Activated CD4-positive, alpha-beta T cell treated with anti-CD3 and anti-CD28 coated beads, Interleukin-2, amount 10 ng/mL, durations not matched to agents 24 days and 14 days (primary cell): ENCODE results near the gene RTN1. TPM values are rescaled to one million over a fixed set of nuclear protein-coding genes. Genes with fewer than 3 reads are reported as not detected.

Experiments used
- DNase-seq: peaks from one replicate; pipeline ENCODE4 v3.0.0; 2022
- H3K27ac Mint-ChIP-seq: one replicate; pipeline ENCODE4 v1.8.0; 2022; ENCODE audit warnings: mild to moderate bottlenecking, mixed read lengths
- H3K27me3 Mint-ChIP-seq: one replicate; pipeline ENCODE4 v1.8.0; 2022; ENCODE audit warnings: mixed read lengths
- H3K36me3 Mint-ChIP-seq: one replicate; pipeline ENCODE4 v1.8.0; 2022; ENCODE audit warnings: low read depth, mild to moderate bottlenecking, mixed read lengths
- H3K4me1 Mint-ChIP-seq: one replicate; pipeline ENCODE4 v1.8.0; 2021; ENCODE audit warnings: mixed read lengths
- H3K4me3 Mint-ChIP-seq: one replicate; pipeline ENCODE4 v1.8.0; 2022; ENCODE audit warnings: mild to moderate bottlenecking, moderate library complexity, mixed read lengths
- H3K9me3 Mint-ChIP-seq: one replicate; pipeline ENCODE4 v1.8.0; 2021; ENCODE audit warnings: mixed read lengths
- intact Hi-C: fragments of 100-400 bp; cut with micrococcal nuclease; formaldehyde crosslinking; loops from one replicate; pipeline ENCODE4 v1.15.1; 2023
- total RNA-seq: library from RNA; stranded (reverse); gene quantifications from 2 replicates; pipeline ENCODE4 v1.2.3, GENCODE V29; 2022

Gene RTN1
- total RNA-seq, 1 donor from 2014 or later = not detected

DNA sequence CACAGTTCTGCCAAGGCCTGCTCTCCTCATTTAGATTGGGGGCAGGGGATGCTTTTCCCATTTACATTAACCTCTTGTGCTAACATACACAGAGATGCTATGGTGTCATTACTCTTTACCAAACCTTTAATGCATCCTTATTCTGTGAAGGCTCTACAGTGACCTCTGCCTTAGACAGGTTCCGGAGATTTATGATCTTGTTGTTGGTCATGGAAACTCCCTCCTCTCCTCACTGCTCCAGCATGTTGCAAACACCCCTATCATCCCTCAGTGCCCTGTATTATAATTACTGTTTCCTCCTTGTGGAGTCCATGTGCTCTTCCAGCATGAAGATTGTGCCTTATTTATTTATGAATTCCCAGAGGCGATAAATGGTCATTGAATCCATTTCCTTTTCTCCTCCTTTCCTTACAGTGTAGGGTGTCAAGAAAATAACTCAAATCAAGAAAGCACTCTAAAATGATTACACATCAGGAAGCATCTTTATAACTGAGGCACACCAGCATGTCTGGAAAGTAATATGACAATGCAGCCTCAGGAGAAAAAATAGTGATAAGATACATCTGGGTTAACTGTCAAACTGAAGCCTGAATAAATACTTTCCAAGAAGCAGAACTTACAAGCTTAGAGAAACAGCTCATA lies 37.8 kb downstream of the RTN1 start:
- H3K4me1 Mint-ChIP-seq = no peaks in the 10 kb centered on the region
- H3K27me3 Mint-ChIP-seq = peaks cover 8% of the 10 kb centered on the region

DNA sequence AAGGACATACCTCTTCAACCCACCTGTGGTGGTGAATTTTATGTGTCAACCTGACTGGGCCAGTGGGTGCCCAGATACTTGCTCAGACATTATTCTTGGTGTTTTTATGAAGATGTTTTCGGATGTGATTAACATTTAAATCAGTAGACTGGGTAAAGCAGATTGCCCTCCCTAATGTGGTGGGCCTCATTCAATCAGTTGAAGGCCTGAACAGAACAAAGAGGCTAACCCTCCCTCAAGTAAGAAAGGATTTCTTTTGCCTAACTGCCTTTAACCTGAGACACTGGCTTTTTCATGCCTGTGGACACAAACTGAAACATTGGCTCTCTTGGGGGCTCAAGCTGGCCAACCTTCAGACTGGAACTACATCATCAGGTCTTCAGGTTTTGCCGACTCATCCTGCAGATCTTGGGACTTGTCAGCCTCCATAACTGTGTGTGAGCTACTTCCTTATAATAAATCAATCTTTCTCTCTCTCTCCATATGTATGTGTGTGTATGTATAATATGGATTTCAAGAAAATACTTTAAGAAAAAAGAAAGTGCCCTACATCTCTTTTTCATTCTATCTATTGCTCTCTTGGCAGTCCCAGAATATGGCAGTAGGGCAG lies 39.4 kb downstream of the RTN1 start:
- Mint-ChIP-seq H3K36me3 (no peaks in the 10 kb centered on the region), H3K27ac (no peak overlapping the region), H3K9me3 (no peaks in the 10 kb centered on the region), H3K27me3 (peaks cover 4% of the 10 kb centered on the region), H3K4me1 (no peaks in the 10 kb centered on the region), H3K4me3 (no peak overlapping the region)
- intact Hi-C loops = no loop called here
- DNase-seq = no peak

More for the DNA sequence above, 37.8 kb downstream of the RTN1 start:
- Mint-ChIP-seq H3K36me3 (no peaks in the 10 kb centered on the region), H3K9me3 (no peaks in the 10 kb centered on the region), H3K4me3 (no peak overlapping the region), H3K27ac (no peak overlapping the region)
- intact Hi-C loops = no loop called here
- DNase-seq = no peak

GRCh38 chr14:59830338-59830734 lies 40.2 kb downstream of the RTN1 start:
- Mint-ChIP-seq H3K27ac (no peak overlapping the region), H3K4me3 (no peak overlapping the region), H3K36me3 (no peaks in the 10 kb centered on the region), H3K4me1 (no peaks in the 10 kb centered on the region), H3K9me3 (no peaks in the 10 kb centered on the region), H3K27me3 (peaks cover 3% of the 10 kb centered on the region)
- intact Hi-C loops = no loop called here
- no peak for DNase-seq

DNA sequence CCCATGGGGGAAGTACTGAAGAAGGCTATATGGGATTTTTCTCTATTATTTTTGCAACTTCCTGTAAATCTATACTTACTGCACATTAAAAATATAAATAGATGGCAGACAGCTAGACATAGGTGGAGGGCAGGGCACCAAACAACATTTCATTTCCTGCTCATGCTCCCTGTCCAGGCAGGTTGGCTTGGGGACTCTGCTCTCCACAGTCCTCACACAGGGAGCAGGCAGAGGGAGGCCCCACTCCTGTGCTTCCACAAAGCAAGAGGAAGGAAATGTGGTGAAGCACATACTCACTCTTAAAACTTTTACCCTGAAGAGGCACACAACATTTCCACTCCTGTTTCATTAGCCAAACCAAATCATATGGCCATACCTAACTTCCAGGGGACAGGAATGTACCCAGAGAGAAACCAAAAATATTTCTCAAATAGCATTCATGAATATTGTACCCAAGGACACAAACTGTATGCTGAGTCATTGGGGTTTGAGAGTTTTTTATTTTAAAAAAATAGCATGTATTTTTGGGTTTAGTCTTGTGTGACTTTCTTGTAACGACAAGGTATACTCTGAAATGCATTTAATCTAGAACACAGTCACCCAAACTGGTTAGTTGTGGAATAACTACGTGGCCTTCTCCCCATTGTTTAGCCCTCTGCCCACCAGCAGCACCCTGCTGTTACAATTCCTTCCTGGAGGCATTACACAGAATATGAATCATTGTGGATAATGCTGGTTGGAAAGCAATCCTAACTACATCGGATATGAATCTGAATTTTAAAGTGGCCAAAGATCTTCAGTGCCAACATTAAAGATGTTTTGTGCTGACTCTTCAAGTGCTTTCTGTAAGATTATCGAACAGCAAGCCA lies 40.9 kb downstream of the RTN1 start:
- H3K4me1 Mint-ChIP-seq = no peaks in the 10 kb centered on the region
- H3K27me3 Mint-ChIP-seq = peaks cover 3% of the 10 kb centered on the region
- no peak overlapping the region for H3K4me3 Mint-ChIP-seq
- H3K27ac Mint-ChIP-seq = no peak overlapping the region
- no peaks in the 10 kb centered on the region for H3K9me3 Mint-ChIP-seq
- no peaks in the 10 kb centered on the region for H3K36me3 Mint-ChIP-seq
- no peak for DNase-seq
- intact Hi-C loops = no loop called here

- Mint-ChIP-seq H3K4me1 (no peaks in the 10 kb centered on the region), H3K27me3 (peaks cover 3% of the 10 kb centered on the region)
Observed at GRCh38 chr14:59828276-59828675, 42.3 kb downstream of the RTN1 start.

DNA sequence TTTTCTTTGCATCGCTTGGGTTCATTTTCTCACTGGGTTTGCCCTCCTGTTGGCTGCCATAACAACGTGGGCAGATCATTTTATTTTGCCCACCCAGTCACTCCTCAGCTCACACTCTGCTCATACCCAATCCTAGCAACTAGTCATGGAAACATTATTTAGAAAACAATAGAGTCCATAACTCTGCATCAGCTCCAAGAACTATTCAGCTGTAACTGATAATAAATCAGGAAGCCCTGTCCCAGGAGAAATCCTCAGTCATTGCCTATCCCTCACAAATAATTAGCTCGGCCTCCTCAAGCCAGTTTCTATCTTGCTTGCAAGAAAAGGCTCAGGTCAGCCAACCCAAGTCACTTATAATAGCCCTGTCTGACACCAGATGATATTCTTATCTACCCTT lies 43.2 kb downstream of the RTN1 start:
- Mint-ChIP-seq H3K36me3 (no peaks in the 10 kb centered on the region), H3K4me1 (no peaks in the 10 kb centered on the region), H3K9me3 (no peaks in the 10 kb centered on the region), H3K27ac (no peak overlapping the region), H3K27me3 (peaks cover 3% of the 10 kb centered on the region), H3K4me3 (no peak overlapping the region)
- intact Hi-C loops = no loop called here
- no peak for DNase-seq

More at GRCh38 chr14:59828276-59828675, 42.3 kb downstream of the RTN1 start:
- Mint-ChIP-seq H3K36me3 (no peaks in the 10 kb centered on the region), H3K4me3 (no peak overlapping the region), H3K27ac (no peak overlapping the region), H3K9me3 (no peaks in the 10 kb centered on the region)
- no peak for DNase-seq
- intact Hi-C loops = no loop called here

DNA sequence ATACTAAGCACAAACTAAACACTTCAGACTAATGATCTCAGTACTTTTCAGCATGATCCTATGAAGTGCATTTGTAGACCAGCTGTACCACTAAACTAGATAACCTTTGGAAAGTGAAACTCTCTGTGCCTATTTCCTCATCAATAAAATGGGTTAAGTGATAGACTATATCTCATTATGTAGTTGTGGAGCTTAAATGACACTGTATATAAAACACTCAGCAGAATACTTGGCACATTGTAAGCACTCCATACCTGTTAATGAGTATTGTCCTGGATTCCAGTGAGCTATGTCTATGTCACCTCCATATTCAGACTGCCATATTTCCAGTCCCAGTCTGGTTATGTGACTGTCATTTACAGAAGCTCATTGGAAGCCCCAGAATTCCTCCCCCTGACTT lies 44.4 kb downstream of the RTN1 start:
- Mint-ChIP-seq H3K9me3 (no peaks in the 10 kb centered on the region), H3K4me3 (no peak overlapping the region), H3K4me1 (no peaks in the 10 kb centered on the region), H3K27ac (no peak overlapping the region), H3K36me3 (no peaks in the 10 kb centered on the region), H3K27me3 (peaks cover 3% of the 10 kb centered on the region)
- intact Hi-C loops = no loop called here
- DNase-seq = no peak

DNA sequence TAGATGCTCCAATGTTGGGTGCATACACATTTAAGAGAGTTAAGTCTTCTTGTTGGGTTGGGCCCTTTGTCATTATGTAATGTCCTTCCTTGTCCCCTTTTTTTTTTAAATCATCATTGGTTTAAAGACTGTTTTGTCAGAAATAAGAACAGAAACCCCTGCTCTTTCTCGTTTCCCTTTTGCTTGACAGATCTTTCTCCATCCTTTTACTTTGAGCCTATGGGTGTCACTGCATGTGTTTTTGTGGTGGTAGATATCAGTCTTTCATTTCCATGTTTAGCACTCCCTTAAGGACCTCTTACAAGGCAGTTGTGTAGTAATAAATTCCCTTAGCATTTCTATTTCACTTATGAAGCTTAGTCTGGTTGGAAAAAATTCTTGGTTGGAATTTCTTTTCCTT lies 47.4 kb downstream of the RTN1 start:
- no peak overlapping the region for H3K4me3 Mint-ChIP-seq
- no peaks in the 10 kb centered on the region for H3K9me3 Mint-ChIP-seq
- no peaks in the 10 kb centered on the region for H3K36me3 Mint-ChIP-seq
- no peak for DNase-seq
- no peak overlapping the region for H3K27ac Mint-ChIP-seq
- H3K4me1 Mint-ChIP-seq = no peaks in the 10 kb centered on the region
- intact Hi-C loops = no loop called here
- no peaks in the 10 kb centered on the region for H3K27me3 Mint-ChIP-seq

DNA sequence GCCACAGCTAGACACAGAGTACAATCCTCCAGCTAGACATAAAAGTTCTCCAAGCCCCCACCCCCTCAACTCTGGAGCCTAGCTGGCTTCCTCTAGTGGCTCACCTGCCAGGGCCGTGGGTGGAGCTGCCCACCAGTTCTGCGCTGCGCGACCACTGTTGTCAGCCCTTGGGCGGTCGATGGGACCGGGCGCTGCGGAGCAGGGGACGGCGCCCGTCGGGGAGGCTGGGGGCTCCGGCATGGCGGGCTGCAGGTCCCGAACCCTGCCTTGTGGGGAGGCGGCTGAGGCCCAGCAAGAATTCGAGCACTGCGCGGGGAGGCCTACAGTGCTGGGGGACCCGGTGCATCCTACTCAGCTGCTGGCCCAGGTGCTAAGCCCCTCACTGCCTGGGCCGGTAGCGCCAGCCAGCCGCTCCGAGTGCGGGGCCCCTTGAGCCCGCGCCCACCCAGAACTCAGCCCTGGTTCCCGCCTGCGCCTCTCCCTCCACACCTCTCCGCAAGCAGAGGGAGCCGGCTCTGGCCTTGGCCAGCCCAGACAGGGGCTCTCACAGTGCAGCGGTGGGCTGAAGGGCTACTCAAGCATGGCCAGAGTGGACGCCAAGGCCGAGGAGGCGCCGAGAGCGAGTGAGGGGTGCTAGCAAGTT lies 51.0 kb downstream of the RTN1 start:
- intact Hi-C loops = no loop called here
- Mint-ChIP-seq H3K27ac (no peak overlapping the region), H3K36me3 (no peaks in the 10 kb centered on the region), H3K4me3 (no peak overlapping the region), H3K9me3 (no peaks in the 10 kb centered on the region), H3K27me3 (no peaks in the 10 kb centered on the region), H3K4me1 (no peaks in the 10 kb centered on the region)
- DNase-seq = no peak

DNA sequence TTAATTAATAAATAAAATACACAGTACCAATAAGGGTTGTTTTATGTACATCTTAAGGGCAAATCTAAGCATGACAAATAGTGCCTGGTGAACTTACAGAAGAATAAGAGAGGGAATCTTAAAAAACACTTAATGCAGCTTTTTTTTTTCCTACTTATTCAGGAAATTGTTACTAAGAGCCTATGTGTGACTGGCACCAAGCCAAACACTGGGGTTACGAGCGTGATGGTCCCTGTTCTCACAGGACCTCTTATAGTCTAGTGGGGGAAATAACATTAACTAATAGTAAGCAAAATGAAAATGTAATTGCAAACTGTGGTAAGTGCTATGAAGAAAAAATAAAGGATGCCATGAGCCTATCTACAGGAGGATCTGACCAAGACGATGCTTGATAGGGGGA lies 53.6 kb downstream of the RTN1 start:
- Mint-ChIP-seq H3K9me3 (no peaks in the 10 kb centered on the region), H3K4me1 (no peaks in the 10 kb centered on the region), H3K4me3 (no peak overlapping the region), H3K27ac (no peak overlapping the region), H3K27me3 (no peaks in the 10 kb centered on the region), H3K36me3 (no peaks in the 10 kb centered on the region)
- intact Hi-C loops = no loop called here
- DNase-seq = no peak

DNA sequence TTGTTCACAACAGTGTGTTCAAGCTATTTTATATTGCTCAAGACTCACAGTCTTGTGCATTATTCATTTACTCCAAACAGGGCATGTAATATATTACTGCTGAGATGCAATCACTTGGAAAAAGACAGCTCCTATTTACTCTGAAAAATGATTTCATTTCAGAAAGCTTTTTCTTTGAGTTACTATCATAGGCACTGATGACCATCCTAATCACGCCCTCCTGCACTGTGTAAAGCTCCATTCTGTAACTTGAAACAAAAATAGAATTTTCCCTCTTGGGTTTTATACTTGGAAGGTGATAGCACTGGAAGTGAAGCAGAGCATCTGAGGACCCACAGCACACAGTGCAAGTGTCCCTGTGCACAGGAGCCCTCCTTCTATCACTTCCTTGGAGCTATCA lies 55.6 kb downstream of the RTN1 start:
- H3K4me3 Mint-ChIP-seq = no peak overlapping the region
- intact Hi-C loops = no loop called here
- no peaks in the 10 kb centered on the region for H3K27me3 Mint-ChIP-seq
- no peak overlapping the region for H3K27ac Mint-ChIP-seq
- no peaks in the 10 kb centered on the region for H3K4me1 Mint-ChIP-seq
- no peaks in the 10 kb centered on the region for H3K36me3 Mint-ChIP-seq
- no peak for DNase-seq
- no peaks in the 10 kb centered on the region for H3K9me3 Mint-ChIP-seq

GRCh38 chr14:59811815-59812214 lies 58.8 kb downstream of the RTN1 start:
- no peak overlapping the region for H3K4me3 Mint-ChIP-seq
- no peaks in the 10 kb centered on the region for H3K9me3 Mint-ChIP-seq
- no peaks in the 10 kb centered on the region for H3K36me3 Mint-ChIP-seq
- H3K27ac Mint-ChIP-seq = no peak overlapping the region
- no peaks in the 10 kb centered on the region for H3K27me3 Mint-ChIP-seq
- no peak for DNase-seq
- no peaks in the 10 kb centered on the region for H3K4me1 Mint-ChIP-seq
- intact Hi-C loops = no loop called here

- H3K36me3 Mint-ChIP-seq = no peaks in the 10 kb centered on the region
- no peaks in the 10 kb centered on the region for H3K27me3 Mint-ChIP-seq
- DNase-seq = no peak
- intact Hi-C loops = no loop called here
- no peak overlapping the region for H3K4me3 Mint-ChIP-seq
- H3K9me3 Mint-ChIP-seq = no peaks in the 10 kb centered on the region
- H3K4me1 Mint-ChIP-seq = no peaks in the 10 kb centered on the region
- H3K27ac Mint-ChIP-seq = no peak overlapping the region
Observed at GRCh38 chr14:59811073-59811472, 59.5 kb downstream of the RTN1 start.

GRCh38 chr14:59803052-59803540 lies 67.5 kb downstream of the RTN1 start:
- Mint-ChIP-seq H3K4me1 (no peaks in the 10 kb centered on the region), H3K36me3 (no peaks in the 10 kb centered on the region), H3K27me3 (peaks cover 3% of the 10 kb centered on the region), H3K4me3 (no peak overlapping the region), H3K27ac (no peak overlapping the region), H3K9me3 (no peaks in the 10 kb centered on the region)
- intact Hi-C loops = no loop called here
- DNase-seq = no peak
